Measurements from ENCODE around the gene LY6G5B.

LY6G5B gene

DNA sequence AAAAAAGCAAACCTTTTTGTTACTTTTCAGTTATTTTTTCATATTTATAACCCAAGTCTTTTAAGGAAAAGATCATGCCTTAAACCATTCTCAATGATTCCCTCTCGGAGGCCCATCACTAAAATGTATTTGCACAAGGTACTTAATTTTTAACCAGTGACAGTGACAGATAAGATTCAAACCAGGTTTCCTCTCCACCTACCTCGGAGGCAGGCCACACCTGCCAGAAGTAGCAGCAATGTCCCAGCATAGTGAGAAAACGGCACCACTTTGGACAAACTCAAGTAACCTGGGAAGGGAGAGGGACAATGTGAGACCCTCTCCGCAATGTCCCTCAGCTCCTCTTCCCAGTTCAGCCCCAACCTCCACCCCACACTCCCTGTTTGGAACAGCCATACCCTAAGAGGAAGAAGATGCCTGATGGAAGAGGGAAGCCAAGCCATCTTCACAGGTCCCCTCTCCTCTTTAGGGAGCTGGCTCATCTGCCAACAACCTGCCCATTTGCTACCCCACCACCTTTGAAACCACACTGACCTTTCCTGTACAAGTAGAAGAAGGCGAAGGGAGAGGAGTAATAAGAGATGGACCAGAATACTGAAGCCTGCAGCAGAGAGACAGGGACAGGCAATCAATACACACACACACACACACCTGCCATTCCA is 31.1 kb downstream of the LY6G5B start:
- H3K4me3 ChIP-seq (ENCODE audit: control insufficient read depth, low read depth, low read length), result no peak overlapping the region
- no peak for DNase-seq (ENCODE audit: low read depth)
- TF ChIP-seq, protein P1, sequence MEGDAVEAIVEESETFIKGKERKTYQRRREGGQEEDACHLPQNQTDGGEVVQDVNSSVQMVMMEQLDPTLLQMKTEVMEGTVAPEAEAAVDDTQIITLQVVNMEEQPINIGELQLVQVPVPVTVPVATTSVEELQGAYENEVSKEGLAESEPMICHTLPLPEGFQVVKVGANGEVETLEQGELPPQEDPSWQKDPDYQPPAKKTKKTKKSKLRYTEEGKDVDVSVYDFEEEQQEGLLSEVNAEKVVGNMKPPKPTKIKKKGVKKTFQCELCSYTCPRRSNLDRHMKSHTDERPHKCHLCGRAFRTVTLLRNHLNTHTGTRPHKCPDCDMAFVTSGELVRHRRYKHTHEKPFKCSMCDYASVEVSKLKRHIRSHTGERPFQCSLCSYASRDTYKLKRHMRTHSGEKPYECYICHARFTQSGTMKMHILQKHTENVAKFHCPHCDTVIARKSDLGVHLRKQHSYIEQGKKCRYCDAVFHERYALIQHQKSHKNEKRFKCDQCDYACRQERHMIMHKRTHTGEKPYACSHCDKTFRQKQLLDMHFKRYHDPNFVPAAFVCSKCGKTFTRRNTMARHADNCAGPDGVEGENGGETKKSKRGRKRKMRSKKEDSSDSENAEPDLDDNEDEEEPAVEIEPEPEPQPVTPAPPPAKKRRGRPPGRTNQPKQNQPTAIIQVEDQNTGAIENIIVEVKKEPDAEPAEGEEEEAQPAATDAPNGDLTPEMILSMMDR (conservative IDR thresholded peaks at IDR 0.05; ENCODE audit: control insufficient read depth, insufficient read depth, low read depth, low read length), result no peak

DNA sequence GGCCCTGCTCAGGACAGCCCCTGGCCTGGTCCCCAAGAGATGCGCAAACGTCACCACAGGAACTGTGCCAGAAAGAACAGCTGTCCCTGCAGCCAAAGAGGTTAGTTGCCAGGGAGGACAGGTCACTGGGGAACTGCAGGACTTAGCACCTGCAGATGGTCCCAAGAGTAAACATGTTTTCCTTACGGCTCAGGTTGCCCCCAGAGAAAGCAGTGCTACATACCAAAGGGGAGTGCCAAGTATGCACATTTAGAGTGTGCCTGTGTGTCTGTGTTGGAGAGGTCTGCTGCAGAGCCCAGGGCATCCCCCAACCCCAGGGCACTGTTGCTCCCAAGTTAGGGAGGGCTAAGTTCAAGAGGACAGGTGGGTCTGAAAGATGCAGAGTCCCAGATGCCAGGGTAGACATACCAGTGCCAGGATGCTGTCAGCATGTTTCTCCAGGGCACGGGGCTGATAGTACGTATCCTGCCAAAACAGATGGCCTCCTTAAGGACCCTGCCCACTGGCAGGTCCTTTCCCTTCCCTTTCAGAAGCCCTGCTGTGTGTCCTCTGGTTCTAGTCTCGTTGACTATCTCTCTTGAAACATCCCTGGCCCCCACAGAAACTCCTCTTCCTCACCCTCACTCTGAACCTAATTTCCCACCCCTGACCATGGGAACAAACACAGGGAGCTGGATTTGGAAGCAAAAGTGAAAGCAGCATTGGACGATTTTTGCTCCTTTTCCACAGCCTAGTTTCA is 32.1 kb downstream of the LY6G5B start:
- peak; percentile 40 for DNase-seq (ENCODE audit: low read depth)
- H3K4me3 ChIP-seq (ENCODE audit: control insufficient read depth, low read depth, low read length), result peak overlapping the region; percentile 94
- TF ChIP-seq, protein P1 (conservative IDR thresholded peaks at IDR 0.05; ENCODE audit: control insufficient read depth, insufficient read depth, low read depth, low read length), result no peak

DNA sequence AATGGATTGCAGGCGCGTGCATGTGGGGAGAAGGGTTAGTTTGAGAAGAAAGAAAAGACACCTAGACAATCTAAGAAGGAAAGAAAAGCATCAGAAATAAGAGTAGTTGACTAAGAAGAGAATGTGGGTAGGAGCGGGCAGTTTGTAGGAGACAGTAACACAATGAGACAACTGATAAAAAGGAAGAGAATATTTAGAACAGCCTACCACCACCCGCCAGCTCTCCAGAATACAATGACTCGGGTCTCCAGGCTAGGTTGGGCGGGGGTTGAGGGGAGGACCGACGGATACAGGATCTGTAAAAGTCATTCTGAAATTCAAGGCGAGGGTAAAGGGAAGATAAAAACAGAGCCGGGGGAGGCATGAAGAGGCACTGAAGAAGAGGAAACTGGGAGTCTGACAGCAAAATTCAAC is 32.6 kb downstream of the LY6G5B start:
- DNase-seq (ENCODE audit: low read depth), result no peak

DNA sequence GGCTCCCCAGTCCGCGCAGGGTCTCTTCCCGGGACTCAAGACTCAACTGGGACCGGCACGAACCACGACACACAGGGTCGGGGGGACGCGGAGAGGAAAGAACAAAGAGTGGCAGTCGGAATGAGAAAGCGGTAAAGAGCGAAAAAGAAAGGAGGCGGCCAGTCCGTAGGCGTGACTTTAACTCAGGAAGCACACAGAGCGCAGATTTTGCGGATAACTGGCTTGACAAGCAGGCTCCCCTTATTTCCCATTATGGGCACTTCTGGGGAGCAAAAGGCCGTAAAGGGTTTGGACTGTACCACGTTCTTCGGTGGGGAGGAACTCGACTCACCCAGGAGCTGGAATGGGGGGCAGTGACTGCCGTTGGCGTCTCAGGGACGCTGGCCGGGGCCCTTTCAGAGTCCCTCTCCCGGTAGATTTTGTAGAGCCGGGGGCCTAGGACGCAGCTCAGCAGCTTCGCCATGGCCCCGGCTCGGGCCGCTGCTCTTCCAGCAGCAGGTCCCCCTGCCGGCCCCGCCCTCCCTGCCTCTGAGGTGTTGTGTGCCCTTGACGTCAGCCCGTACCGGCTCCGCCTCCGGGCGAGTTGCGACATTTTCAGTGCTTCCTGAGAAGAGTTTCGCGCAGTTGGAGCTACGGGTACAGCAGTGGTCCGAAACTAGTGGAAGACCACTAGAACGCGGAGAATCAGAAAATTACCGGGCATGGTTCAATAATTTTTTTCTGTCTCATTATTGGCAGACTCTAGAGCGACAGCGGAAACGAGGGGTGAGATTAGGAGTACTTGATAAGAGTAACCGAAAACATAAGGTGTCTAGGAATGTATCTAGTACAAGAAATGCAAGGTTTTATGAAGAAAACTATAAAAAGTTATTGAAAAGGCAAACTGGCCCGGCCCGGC is 33.3 kb downstream of the LY6G5B start, which contains the start of gene ABHD16A:
Gene ABHD16A (minus strand): TSS at position 506 of the 898 bp plus-strand sequence. CDS start 43 bp downstream, at position 463.
- H3K4me3 ChIP-seq (ENCODE audit: control insufficient read depth, low read depth, low read length), result peak within 1 kb of the TSS; percentile 94
- DNase-seq (ENCODE audit: low read depth), result peak; percentile 98
- TF ChIP-seq, protein P1 (conservative IDR thresholded peaks at IDR 0.05; ENCODE audit: control insufficient read depth, insufficient read depth, low read depth, low read length), result no peak

More for the DNA sequence above, 32.6 kb downstream of the LY6G5B start:
- TF ChIP-seq, protein P1 (conservative IDR thresholded peaks at IDR 0.05; ENCODE audit: control insufficient read depth, insufficient read depth, low read depth, low read length), result no peak
- H3K4me3 ChIP-seq (ENCODE audit: control insufficient read depth, low read depth, low read length), result peak overlapping the region; percentile 94

DNA sequence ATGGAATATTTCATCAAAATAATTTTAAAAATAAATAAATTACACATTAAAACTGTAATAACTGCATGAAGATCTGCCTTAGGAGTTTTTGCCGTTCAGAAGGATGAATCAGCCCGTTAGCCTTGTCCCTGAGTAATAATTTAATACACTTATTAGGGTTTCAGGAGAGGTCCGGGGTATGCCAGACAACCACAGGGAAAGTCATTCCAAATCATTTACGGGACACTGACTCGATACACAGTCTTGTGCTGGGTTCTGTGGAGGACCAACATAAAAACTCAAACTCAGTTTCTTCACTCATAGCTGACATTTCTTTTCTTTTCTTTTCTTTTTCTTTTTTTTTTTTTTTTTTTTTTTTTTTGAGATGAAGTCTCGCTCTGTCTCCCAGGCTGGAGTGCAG is 36.2 kb downstream of the LY6G5B start:
- TF ChIP-seq, protein P1 (conservative IDR thresholded peaks at IDR 0.05; ENCODE audit: control insufficient read depth, insufficient read depth, low read depth, low read length), result no peak
- DNase-seq (ENCODE audit: low read depth), result no peak
- H3K4me3 ChIP-seq (ENCODE audit: control insufficient read depth, low read depth, low read length), result no peak overlapping the region

DNA sequence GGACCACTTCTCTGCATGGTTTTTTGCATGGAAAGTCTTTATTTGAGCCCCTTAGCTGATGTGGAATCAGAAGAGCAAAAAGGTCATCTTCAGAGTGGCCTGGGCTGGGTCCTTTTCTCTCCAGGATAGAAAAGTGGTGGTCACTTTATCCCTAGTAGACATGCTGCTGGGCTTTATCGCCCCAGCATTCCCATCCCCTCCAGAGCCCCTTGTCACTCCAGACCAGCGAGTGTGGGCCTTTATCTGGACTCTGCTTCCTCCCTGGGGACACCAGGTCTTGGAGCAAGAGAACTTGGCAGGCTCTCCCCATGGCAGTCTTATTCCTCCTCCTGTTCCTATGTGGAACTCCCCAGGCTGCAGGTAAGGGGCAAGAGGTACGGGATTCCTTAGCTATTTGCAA is 36.8 kb downstream of the LY6G5B start, which contains the start of gene LY6G6F:
Gene LY6G6F (plus strand): TSS at position 268 of the 400 bp plus-strand sequence. CDS start 41 bp downstream, at position 309.
- no peak for DNase-seq (ENCODE audit: low read depth)
- TF ChIP-seq, protein P1 (conservative IDR thresholded peaks at IDR 0.05; ENCODE audit: control insufficient read depth, insufficient read depth, low read depth, low read length), result no peak
- no peak within 1 kb of the TSS for H3K4me3 ChIP-seq (ENCODE audit: control insufficient read depth, low read depth, low read length)

All from fibroblast of mammary gland (primary cell).